GM10266 (cell line): Measurements from ENCODE around the gene MSH3.

Experiments
- DNase-seq: peaks from one replicate; pipeline ENCODE4 v3.0.0; 2012; ENCODE audit errors: extremely low spot score
- CTCF ChIP-seq: IDR thresholded peaks from 2 replicates; pipeline ENCODE4 v1.5.1; 2012; ENCODE audit warnings: mild to moderate bottlenecking, low read depth; ENCODE audit not compliant: control insufficient read depth, insufficient read depth; ENCODE audit errors: missing control alignments

The MSH3 gene

GRCh38 chr5:80632700-80633099, 21.8 kb upstream of the MSH3 start:
- TF ChIP-seq CTCF: no peak
- DNase-seq: no peak

GRCh38 chr5:80634193-80634592, 20.3 kb upstream of the MSH3 start:
- DNase-seq: no peak
- TF ChIP-seq CTCF: no peak

- TF ChIP-seq CTCF: no peak
Measured at GRCh38 chr5:80641353-80641752, 13.1 kb upstream of the MSH3 start.

GRCh38 chr5:80644900-80645299, 9.6 kb upstream of the MSH3 start:
- TF ChIP-seq CTCF: no peak

More at GRCh38 chr5:80641353-80641752, 13.1 kb upstream of the MSH3 start:
- DNase-seq: no peak

GRCh38 chr5:80646926-80647325, 7.5 kb upstream of the MSH3 start:
- TF ChIP-seq CTCF: no peak
- DNase-seq: no peak

More at GRCh38 chr5:80644900-80645299, 9.6 kb upstream of the MSH3 start:
- no peak for DNase-seq

DNA sequence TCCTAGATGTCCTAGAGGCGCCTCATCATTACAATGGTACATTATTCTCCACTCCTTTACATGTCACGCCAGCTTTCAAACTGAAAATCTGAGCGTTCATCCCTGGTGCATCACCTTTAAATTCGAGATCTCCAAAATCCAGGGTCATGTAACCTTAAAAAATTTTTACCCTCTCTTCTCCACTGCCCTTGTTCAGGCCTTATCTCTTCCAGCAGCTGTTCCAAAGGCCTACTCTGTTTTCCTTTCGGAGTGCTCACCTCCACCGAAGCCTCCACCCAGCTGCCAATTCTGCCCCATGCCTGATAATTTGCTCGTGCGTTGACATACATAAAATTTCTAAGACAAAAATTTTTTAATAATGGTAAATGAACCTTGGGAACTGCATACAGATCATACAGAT, 950 bp upstream of the MSH3 start:
- no peak for DNase-seq
- no peak for TF ChIP-seq CTCF

GRCh38 chr5:80654054-80654390, 430 bp upstream of the MSH3 start:
- DNase-seq: peak; percentile 20
- TF ChIP-seq CTCF: no peak
